Breast epithelium (tissue), 4 donors: ENCODE results near the gene MPO. TPM values are rescaled to one million over a fixed set of nuclear protein-coding genes. Genes with fewer than 3 reads are reported as not detected.

Source experiments
- DNase-seq, 2 donors: peaks; one replicate each; pipeline ENCODE4 v3.0.0-alpha.2; 2019; ENCODE audit warnings: low spot score in 2 of 2
- H3K27ac ChIP-seq, 2 donors: fragments of 200-600 bp; sonication (generic) in 1 of 2; one replicate each; pipeline ENCODE4 v1.5.1; 2016 to 2019; ENCODE audit warnings: mild to moderate bottlenecking in 1 of 2
- H3K27me3 ChIP-seq, 2 donors: fragments of 200-600 bp; sonication (generic) in 1 of 2; one replicate each; pipeline versions ENCODE4 v1.5.1 to v1.6.0; 2017 to 2019; ENCODE audit warnings: control low read depth in 1 of 2, mild to moderate bottlenecking in 1 of 2
- H3K36me3 ChIP-seq: fragments of 200-600 bp; one replicate; pipeline ENCODE4 v1.5.1; 2019
- H3K4me1 ChIP-seq, 2 donors: fragments of 200-600 bp; sonication (generic); one replicate each; pipeline ENCODE4 v1.5.1; 2016 to 2019; ENCODE audit warnings: control low read depth in 1 of 2
- H3K4me3 ChIP-seq, 3 donors: fragments of 200-600 bp; sonication (generic); 1 replicate in 2 of 3; 2 replicates in 1 of 3; pipeline ENCODE4 v1.5.1; 2016 to 2019; ENCODE audit warnings: mild to moderate bottlenecking in 3 of 3, moderate library complexity in 2 of 3
- H3K9me3 ChIP-seq, 2 donors: fragments of 200-600 bp; sonication (generic) in 1 of 2; one replicate each; pipeline ENCODE4 v1.5.1; 2016 to 2019; ENCODE audit warnings: control low read depth in 1 of 2
- POLR2A ChIP-seq: fragments of 450-650 bp; IDR thresholded peaks from one replicate; pipeline ENCODE4 v1.6.1; 2016; ENCODE audit warnings: antibody characterized with exemption, mild to moderate bottlenecking, moderate library complexity
- POLR2AphosphoS5 ChIP-seq, 3 donors: sonication (generic); formaldehyde crosslinking; IDR thresholded peaks; one replicate each; pipeline ENCODE4 v1.6.1; 2017; ENCODE audit warnings: antibody characterized with exemption in 3 of 3
- intact Hi-C: fragments of 100-400 bp; cut with DNase I; formaldehyde crosslinking; loops from one replicate; pipeline ENCODE4 v1.15.1; 2023; ENCODE audit warnings: low total_unique reads
- total RNA-seq, 3 donors: library from RNA; depleted of rRNA; stranded (reverse); fragments of >200 nt; gene quantifications; one replicate each; pipeline ENCODE4 v1.1.0, GENCODE V29; 2016
- TF ChIP-seq, protein P1 (sequence below), 3 donors: fragments of 450-650 bp; IDR thresholded peaks; one replicate each; pipeline ENCODE4 v1.5.1; 2016 to 2017; ENCODE audit warnings: antibody characterized with exemption in 3 of 3, mild to moderate bottlenecking in 3 of 3, moderate library complexity in 3 of 3

The MPO gene
- total RNA-seq, 3 donors from 2014 or later = 0.16 TPM; not detected in 2

DNA sequence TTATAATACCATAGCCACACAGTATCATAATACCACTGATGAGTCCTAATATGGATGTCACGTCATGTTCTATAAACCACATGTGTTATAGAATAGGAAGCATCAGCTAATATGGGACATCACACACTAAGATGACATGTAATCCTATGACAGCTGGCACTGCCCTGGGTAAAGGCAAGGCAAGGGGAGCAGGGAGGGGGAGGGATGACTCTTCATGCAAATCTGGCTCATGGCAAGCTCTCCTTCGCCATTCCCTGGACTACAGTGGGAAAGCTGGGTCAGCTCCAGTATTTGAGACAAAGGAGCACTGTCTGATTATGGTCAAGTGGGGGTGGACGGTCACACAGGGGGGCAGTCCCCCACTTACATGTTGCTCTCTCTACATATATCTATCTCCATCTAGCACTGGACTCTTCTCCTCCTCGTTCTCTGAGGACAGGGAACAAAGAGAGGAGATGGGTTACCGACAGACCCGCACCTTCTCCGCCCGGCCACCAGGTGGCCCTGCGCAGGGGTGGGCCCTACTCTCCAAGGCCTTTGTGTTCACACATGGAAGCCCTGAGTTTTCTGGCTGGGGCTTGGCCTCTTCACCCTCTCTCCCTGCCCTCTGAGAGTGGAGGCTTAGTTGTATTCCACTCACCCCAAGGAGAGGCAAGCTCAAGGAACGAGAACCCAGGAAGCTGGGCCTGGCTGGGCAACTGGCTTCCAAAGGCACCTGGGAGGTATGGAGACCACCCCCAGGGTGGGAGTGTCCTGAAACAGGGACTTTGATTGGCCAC, 23.4 kb upstream of the MPO start:
- DNase-seq = peak in 1 of 2 donors; percentile 15
- Histone ChIP-seq H3K36me3 (no peaks in the 10 kb centered on the region), H3K4me3 (no peak overlapping the region), H3K27me3 (no peaks in the 10 kb centered on the region), H3K27ac (no peak overlapping the region), H3K4me1 (no peaks in the 10 kb centered on the region), H3K9me3 (no peaks in the 10 kb centered on the region)
- TF ChIP-seq, protein P1, sequence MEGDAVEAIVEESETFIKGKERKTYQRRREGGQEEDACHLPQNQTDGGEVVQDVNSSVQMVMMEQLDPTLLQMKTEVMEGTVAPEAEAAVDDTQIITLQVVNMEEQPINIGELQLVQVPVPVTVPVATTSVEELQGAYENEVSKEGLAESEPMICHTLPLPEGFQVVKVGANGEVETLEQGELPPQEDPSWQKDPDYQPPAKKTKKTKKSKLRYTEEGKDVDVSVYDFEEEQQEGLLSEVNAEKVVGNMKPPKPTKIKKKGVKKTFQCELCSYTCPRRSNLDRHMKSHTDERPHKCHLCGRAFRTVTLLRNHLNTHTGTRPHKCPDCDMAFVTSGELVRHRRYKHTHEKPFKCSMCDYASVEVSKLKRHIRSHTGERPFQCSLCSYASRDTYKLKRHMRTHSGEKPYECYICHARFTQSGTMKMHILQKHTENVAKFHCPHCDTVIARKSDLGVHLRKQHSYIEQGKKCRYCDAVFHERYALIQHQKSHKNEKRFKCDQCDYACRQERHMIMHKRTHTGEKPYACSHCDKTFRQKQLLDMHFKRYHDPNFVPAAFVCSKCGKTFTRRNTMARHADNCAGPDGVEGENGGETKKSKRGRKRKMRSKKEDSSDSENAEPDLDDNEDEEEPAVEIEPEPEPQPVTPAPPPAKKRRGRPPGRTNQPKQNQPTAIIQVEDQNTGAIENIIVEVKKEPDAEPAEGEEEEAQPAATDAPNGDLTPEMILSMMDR (IDR thresholded peaks at IDR 0.05) = peak; percentile 41 to 64 (median 52)
- TF ChIP-seq POLR2A (no peak), POLR2AphosphoS5 (IDR thresholded peaks at IDR 0.05) (no peak)
- intact Hi-C loops = loop anchor here (5.0 kb wide), 1 partner anchor 1047 kb away; the partner anchor contains the start of gene MSI2

DNA sequence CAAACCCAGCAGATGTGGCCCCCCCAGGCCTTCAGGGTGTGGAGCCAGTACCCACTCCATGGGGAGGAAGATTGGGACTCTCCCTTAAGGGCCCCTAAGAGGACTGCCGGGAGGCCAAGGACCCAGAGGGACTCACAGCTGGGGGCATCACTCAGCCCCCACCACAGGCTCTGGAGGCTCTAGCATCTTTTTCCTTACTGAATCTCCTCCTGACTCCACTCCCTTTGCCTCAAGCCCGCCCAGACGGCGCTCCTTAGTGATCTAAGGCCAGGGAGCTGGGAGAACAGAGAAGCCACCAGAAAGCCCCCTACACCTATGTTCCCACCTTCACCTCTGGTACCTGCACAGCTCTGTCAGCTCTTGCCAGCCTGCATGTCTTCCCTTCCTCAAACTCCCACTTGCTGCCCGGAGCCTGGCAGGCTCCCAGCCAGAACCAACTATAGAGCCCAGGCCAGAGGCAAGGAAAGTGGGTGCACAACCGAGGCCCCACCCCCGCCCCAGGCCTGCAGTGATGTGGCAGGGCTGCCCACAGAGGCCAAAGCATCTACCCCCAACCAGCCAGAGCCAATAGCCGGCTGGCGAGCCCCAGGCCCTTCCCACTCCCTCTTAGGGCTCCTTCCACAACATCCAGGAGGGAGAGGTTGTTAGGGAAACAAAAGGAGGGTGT, 22.3 kb upstream of the MPO start:
- Histone ChIP-seq H3K9me3 (no peaks in the 10 kb centered on the region), H3K36me3 (no peaks in the 10 kb centered on the region), H3K27me3 (no peaks in the 10 kb centered on the region), H3K4me3 (no peak overlapping the region), H3K27ac (no peak overlapping the region), H3K4me1 (no peaks in the 10 kb centered on the region)
- TF ChIP-seq POLR2AphosphoS5 (IDR thresholded peaks at IDR 0.05) (no peak), POLR2A (no peak)
- TF ChIP-seq, protein P1 (IDR thresholded peaks at IDR 0.05) = no peak
- DNase-seq = no peak
- intact Hi-C loops = loop anchor here (5.0 kb wide), 1 partner anchor 1046 kb away; the partner anchor contains the start of gene MSI2

DNA sequence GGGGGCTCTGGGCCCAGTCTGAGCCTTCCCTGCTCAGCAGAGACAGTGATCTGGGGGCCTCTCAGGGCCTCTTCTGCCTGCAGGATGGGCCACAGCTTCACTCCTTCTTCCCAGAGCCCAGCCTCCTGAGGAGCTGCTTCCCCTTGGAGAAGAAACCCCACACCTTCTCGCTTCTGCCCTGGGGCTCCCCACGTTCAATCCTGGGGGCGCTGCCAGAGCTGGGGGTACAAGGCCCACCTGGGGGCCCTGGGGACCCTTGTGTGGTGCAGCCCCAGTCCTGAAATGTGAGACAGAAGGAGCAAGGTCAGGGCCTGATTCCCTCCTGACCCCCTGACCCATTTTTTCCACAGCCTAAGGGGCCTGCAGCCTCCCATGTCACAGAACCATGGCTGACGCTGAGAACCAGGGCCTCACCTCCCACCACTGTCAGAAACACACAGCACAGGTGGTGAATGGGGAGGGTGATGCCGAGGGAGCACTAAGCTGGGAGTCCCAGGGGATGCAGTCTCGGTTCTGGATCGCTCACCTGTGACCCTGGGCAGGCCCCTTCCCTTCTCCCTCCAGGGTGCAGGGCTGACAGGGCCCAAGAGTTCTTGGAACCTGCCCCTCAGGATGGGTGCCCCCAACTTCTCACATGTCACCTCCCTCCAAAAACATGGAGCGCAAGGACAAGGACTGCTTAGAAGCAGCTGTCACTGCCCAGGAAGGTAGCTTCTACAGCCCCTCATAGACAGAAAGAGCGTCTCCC, 21.6 kb upstream of the MPO start:
- intact Hi-C loops = loop anchor here (5.0 kb wide), 1 partner anchor 1045 kb away; the partner anchor contains the start of gene MSI2
- H3K27me3 ChIP-seq = no peaks in the 10 kb centered on the region
- H3K36me3 ChIP-seq = no peaks in the 10 kb centered on the region
- H3K27ac ChIP-seq = no peak overlapping the region
- H3K4me3 ChIP-seq = no peak overlapping the region
- no peaks in the 10 kb centered on the region for H3K4me1 ChIP-seq
- peak in 1 of 2 donors; percentile 11 for DNase-seq
- no peaks in the 10 kb centered on the region for H3K9me3 ChIP-seq
- TF ChIP-seq POLR2A (no peak), POLR2AphosphoS5 (IDR thresholded peaks at IDR 0.05) (no peak)
- TF ChIP-seq, protein P1 (IDR thresholded peaks at IDR 0.05) = no peak

DNA sequence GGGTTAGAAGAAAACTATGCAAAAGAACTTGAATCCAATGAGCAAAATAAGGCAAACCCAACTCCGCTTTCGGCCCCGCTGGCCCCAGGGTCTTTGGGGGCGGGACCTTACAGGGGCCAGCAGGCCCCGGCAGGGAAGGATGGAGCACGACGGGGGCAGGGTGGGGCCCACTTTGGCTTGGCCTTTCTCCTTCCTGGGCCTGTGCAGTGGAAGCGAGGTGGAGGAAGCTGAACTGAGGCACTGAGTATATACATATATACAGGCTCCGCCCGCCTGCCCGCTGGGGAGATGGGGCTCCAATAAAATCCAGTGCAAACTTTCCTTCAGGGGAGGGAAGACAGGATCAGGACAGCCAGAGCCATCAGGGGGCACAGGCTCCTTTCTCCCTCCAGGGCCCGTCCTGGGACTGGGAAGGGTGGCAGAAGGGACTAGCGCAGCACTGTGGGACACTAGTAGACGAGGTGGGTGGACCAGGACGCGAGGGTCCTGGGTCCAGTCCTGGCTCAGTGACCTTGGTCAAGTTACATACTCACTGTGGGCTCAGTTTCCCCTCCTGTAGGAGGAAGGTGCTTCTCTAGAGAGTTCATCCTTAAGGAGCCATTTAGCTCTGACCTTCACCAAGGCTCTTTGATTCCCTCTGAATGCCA, 20.9 kb upstream of the MPO start:
- intact Hi-C loops = loop anchor here (5.0 kb wide), 1 partner anchor 1044 kb away; the partner anchor contains the start of gene MSI2
- Histone ChIP-seq H3K4me1 (no peaks in the 10 kb centered on the region), H3K36me3 (no peaks in the 10 kb centered on the region), H3K9me3 (no peaks in the 10 kb centered on the region), H3K27ac (no peak overlapping the region), H3K27me3 (no peaks in the 10 kb centered on the region), H3K4me3 (no peak overlapping the region)
- TF ChIP-seq POLR2AphosphoS5 (IDR thresholded peaks at IDR 0.05) = no peak
- peak in 1 of 2 donors; percentile 10 for DNase-seq

DNA sequence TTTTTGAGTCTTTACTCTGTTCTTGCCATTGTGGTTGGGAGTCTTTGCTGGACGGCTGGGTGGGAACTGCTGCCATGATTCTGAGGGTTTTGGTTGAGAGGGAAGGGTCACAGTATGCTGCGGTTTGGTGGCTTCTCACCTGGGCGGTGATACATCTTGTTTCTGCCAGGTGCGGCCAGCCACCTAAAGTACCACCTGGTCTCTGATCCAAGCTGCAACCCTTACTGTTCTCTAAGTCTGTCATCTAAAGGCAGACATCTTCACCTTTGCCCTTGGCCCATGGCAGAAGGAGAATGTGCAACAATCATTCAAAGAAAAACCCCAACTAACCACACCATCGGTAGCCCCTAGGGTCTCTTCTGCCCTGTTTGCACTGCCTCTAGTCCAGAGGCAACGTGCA, 19.6 kb upstream of the MPO start:
- Histone ChIP-seq H3K4me3 (no peak overlapping the region), H3K9me3 (no peaks in the 10 kb centered on the region), H3K27ac (no peak overlapping the region), H3K36me3 (no peaks in the 10 kb centered on the region), H3K27me3 (no peaks in the 10 kb centered on the region), H3K4me1 (no peaks in the 10 kb centered on the region)
- DNase-seq = peak in 1 of 2 donors; percentile 4
- TF ChIP-seq POLR2A (no peak), POLR2AphosphoS5 (IDR thresholded peaks at IDR 0.05) (no peak)
- TF ChIP-seq, protein P1 (IDR thresholded peaks at IDR 0.05) = no peak
- intact Hi-C loops = loop anchor here (5.0 kb wide), 1 partner anchor 1043 kb away; the partner anchor contains the start of gene MSI2
